Retinal pigment epithelial cell (primary cell): ENCODE measurements around the gene KRT81.

ENCODE experiments used
- DNase-seq: peaks from one replicate; pipeline ENCODE4 v3.0.0-alpha.2; 2010; ENCODE audit warnings: low read depth
- H3K4me3 ChIP-seq: 2 replicates; pipeline ENCODE4 v1.5.1; 2011; ENCODE audit warnings: mild to moderate bottlenecking, low read length, control low read depth, moderate library complexity
- TF ChIP-seq, protein P1 (sequence below): conservative IDR thresholded peaks from 2 replicates; pipeline ENCODE4 v1.5.1; 2011; ENCODE audit warnings: low read depth, low read length, control low read depth, inconsistent platforms

KRT81 gene

DNA sequence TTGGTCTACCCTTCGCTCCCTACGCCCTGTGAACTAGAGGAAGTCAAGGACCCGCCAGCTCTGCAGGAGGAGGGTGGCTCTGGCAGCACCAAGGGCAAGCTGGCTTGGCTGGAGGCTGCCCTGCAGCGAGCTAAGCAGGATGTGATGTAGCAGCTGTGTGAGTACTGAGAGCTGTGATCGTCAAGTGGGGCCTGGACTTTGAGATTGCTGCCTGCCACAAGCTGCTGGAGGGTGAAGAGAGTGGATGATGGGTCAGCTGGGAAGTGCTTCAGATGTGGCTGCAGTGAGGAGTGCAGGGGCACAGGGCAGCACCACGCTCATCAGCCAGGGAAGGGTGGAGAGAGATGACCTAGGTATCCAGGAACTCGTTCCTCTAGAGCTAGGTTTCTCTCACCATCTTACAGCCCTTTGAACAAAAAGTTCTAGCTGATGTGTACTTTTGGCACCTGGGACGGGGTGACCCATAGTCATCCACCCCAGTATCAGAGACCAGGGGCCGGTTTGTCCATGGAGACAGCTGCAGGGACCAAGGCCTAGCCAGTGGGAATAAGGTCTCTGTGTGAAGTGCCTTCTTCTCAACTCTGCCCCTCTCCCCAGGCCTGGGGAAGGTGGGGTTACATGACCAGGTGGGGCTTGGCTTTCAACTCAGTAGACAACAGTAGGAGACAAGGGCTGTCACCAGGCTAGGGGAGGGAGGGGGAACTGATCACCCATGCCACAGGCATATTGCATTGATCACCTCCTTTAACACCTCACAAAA is 13.7 kb downstream of the KRT81 start:
- TF ChIP-seq, protein P1, sequence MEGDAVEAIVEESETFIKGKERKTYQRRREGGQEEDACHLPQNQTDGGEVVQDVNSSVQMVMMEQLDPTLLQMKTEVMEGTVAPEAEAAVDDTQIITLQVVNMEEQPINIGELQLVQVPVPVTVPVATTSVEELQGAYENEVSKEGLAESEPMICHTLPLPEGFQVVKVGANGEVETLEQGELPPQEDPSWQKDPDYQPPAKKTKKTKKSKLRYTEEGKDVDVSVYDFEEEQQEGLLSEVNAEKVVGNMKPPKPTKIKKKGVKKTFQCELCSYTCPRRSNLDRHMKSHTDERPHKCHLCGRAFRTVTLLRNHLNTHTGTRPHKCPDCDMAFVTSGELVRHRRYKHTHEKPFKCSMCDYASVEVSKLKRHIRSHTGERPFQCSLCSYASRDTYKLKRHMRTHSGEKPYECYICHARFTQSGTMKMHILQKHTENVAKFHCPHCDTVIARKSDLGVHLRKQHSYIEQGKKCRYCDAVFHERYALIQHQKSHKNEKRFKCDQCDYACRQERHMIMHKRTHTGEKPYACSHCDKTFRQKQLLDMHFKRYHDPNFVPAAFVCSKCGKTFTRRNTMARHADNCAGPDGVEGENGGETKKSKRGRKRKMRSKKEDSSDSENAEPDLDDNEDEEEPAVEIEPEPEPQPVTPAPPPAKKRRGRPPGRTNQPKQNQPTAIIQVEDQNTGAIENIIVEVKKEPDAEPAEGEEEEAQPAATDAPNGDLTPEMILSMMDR, result no peak
- H3K4me3 ChIP-seq, result no peak overlapping the region
- no peak for DNase-seq

DNA sequence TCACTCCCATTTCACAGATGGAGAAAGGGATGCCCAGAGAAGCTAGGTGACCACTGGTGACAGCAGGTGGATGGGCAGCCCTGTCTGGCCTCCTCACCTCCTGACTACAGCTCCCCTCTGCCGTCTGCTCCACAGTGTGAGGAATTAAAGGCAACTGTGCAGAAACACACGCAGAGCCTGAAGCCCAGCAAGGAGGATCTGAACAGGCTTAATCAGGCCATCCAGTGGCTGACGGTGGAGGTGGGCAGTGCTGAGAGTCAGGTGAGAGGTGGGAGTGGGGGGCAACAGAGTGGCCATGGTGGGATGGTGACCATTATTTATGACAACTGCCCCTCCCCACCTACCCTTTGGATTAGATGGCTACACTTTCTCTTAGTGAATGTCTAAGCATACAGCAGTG is 15.6 kb downstream of the KRT81 start:
- DNase-seq, result no peak
- TF ChIP-seq, protein P1, result no peak
- no peak overlapping the region for H3K4me3 ChIP-seq

- TF ChIP-seq, protein P1, result no peak
- H3K4me3 ChIP-seq, result no peak within 1 kb of the TSS
- no peak for DNase-seq
These were observed 16.7 kb downstream of the KRT81 start, which contains the start of gene KRT86 for GRCh38 chr12:52274521-52275120. Gene KRT86 (plus strand): TSS chr12:52274645. CDS start chr12:52301917, 27,272 bp downstream.

GRCh38 chr12:52271158-52271557 is 20.2 kb downstream of the KRT81 start:
- no peak for DNase-seq
- TF ChIP-seq, protein P1, result no peak
- no peak overlapping the region for H3K4me3 ChIP-seq

DNA sequence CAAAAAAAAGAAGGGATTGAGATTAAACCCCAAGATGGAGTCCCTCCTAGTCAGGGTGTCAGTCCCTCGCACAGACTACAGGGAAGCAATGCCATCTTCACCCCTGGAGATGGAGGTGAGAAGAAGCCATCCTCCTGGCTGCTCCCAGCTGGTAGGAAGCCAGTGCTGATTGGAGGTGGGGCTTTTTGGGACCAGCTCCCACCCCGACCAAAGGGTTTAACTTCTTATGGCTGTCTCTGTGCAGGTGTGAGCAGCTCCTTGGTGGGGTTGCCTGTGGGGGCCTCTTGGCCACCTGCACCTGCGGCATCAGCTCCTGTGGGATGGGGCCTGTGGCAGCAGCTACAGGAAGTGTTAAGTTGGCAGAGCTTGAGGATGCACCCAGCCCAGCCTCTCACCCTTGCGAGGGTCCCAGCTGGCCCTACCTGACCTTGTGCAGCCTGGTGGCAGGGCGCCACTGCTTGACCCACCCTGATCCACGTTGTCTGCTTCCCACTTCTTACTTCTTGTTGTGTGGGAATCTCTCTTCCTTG is 20.7 kb downstream of the KRT81 start:
- no peak overlapping the region for H3K4me3 ChIP-seq
- DNase-seq, result no peak
- TF ChIP-seq, protein P1, result no peak

- H3K4me3 ChIP-seq, result no peak overlapping the region
- TF ChIP-seq, protein P1, result no peak
- DNase-seq, result no peak
These were observed 23.1 kb downstream of the KRT81 start for GRCh38 chr12:52268212-52268611.
